A673 (cell line): ENCODE results near the gene IFNA14.

Experiments
- CTCF ChIP-seq: fragments of 300-800, 200-600 bp; sonication (generic); conservative IDR thresholded peaks from 2 replicates; pipeline ENCODE4 v1.5.1; 2017; ENCODE audit warnings: low read depth, mild to moderate bottlenecking, antibody characterized with exemption, low read length, moderate library complexity, mixed read lengths
- EZH2 ChIP-seq: fragments of 200-600 bp; sonication (generic); IDR thresholded peaks from 2 replicates; pipeline ENCODE4 v1.6.1; 2017; ENCODE audit warnings: borderline replicate concordance, low read depth, mild to moderate bottlenecking, mixed read lengths, antibody characterized with exemption, low read length; ENCODE audit not compliant: poor library complexity, severe bottlenecking

DNA sequence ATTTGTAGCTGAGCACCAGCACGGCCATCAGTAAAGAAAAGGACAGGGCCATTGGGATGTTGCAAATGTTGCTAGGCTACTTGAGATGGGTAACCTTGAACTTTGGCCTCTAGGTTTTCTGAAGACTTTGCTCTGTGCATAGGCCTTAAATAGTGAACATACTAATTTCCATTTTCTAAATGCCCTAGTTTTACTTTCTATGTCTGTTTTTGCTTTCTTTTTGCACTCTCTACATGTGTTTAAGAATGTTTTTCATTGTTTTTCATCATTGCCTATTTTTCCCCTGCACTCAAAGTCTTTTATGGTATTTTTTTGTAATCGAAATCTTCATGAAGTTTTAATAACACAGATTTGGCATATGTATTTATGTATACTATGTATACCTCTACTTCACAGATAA is 11.7 kb downstream of the IFNA14 start, which contains the start of gene IFNA17:
- TF ChIP-seq CTCF (no peak), EZH2 (no peak)
